Dermis blood vessel endothelial cell (primary cell): Measurements from ENCODE around the gene PRKCH. TPM values are rescaled to one million over a fixed set of nuclear protein-coding genes. Genes with fewer than 3 reads are reported as not detected.

Experiments used
- DNase-seq: peaks from one replicate; pipeline ENCODE4 v3.0.0; 2010
- total RNA-seq: library from RNA; depleted of rRNA; stranded (reverse); fragments of >200 nt; gene quantifications from 2 replicates; pipeline ENCODE4 v1.2.3, GENCODE V29; 2014

The PRKCH gene
- total RNA-seq, 1 donor from 2014 or later = 327 TPM

DNA sequence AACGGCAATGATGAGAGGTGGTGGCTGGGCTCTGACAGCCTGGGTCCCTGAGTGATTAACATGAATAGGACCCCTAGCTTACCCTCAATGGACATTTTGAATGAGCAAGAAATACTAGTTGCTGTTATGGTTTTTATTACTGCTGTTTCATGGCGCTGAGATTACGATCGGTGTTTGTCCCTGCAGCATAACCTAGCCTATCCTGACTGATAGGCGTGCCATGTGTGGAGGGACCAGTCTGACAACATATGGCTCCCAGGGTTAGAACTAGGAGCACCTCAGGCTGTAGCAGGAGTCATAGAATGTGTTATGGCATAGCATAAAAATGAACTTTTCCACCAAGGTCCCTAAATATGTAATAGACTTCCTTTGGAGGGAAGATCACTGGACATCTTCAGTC is 236.5 kb downstream of the PRKCH start:
- no peak for DNase-seq

DNA sequence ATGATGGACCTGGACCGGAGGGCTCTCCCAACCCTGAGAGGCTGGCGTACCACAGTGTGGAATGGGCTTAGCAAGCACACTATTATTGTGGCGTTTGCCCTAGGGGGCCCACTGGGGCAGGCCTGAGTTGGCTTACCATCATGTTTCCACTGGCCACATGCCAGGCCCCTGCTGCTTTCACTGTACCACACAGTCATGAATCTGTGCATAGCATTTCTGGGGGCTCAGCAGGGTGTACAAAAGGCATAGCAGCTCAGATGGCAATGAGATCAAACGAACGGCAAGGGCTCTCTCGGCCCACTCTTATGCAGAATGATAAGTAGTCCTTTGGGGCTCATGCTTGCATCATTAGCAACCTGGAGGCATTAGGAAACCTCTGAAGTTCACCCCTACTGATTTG is 236.9 kb downstream of the PRKCH start:
- peak; percentile 54 for DNase-seq

GRCh38 chr14:61559641-61560201 is 238.3 kb downstream of the PRKCH start:
- DNase-seq = no peak

DNA sequence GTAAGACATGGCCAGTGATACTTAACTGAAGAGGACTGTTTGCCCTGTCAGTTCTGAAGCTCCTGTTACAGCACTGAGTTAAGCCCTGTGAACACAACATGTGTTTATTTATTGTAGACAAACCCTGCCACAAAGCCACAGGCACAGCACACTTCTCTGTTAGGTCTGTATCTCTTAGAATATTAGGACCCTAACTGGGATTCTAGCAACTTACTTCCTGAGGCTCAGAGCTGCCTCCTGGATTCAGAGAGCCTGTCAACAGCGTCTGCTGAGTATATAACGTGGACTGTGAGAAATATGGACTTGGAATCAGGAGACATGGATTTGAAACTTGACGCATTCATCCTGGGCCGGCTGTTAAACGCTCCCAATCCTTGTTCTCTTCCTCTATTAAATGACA is 238.9 kb downstream of the PRKCH start:
- no peak for DNase-seq

- DNase-seq = peak; percentile 77
Observed at GRCh38 chr14:61561104-61561503, 239.7 kb downstream of the PRKCH start.

GRCh38 chr14:61561657-61562276 is 240.4 kb downstream of the PRKCH start:
- peak; percentile 99 for DNase-seq

GRCh38 chr14:61562321-61563161 is 241.2 kb downstream of the PRKCH start:
- peak; percentile 84 for DNase-seq

- no peak for DNase-seq
Observed at GRCh38 chr14:61563162-61563511, 241.8 kb downstream of the PRKCH start.

GRCh38 chr14:61563880-61564617 is 242.7 kb downstream of the PRKCH start:
- peak; percentile 25 for DNase-seq

- DNase-seq = peak; percentile 66
Observed at GRCh38 chr14:61564618-61565091, 243.3 kb downstream of the PRKCH start.

- DNase-seq = no peak
Observed at GRCh38 chr14:61565181-61565580, 243.8 kb downstream of the PRKCH start.

DNA sequence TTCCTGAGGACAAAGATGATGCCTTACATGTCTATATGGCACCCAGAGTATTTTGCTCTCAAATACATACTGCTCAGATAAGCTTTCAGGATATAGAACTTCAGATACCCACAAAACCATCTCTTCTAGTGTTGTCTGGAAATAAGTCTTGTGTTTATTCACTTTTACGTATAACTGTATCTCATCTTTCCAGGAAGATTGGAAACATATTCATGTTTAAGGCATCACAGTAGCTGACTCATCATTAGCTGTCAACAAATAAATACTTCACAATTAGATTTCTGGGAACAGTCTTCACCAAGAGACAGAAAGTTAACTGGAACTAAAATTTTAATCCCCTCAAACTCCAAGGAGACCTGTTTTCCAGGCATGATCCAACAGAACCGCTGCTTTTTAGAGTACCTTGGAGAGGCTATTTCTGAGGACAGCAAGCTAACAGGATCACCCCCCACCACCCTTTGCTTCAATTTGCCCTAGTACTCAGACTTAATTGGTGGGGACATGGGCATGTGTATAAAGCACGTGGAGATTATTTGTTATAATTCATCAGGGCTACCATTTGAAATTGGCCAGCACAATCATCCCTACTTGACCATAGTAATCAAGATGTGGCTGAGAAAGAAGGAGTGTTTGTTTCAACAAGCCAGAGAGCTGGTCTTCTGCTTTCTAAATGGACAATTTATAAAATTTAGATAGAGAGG is 244.6 kb downstream of the PRKCH start:
- peak; percentile 47 for DNase-seq

GRCh38 chr14:61566537-61567225 is 245.3 kb downstream of the PRKCH start:
- peak; percentile 52 for DNase-seq

- DNase-seq = peak; percentile 42
Observed at GRCh38 chr14:61567838-61568571, 246.6 kb downstream of the PRKCH start.

DNA sequence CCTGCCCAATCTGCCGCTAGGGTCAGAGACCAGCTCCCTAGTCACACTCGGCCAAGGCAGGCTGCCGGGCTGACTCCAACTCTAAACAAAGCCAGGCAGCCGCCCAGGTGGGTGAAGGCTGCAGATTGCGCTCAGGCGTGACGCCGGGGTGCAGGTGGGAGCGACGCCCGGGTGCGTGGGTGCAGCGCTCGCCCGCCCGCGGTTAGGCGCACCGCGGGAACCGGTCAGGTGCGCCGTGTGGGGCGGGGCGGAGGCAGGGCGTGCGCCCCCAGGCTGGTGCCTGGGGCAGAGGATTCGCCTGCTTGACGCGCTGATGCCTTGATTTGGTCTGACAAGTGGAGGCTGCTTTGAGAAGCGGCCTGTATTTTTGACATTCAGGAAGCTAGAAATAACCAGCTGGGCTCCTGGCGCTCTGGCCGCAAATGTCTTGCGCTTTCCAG is 247.2 kb downstream of the PRKCH start:
- DNase-seq = no peak

- no peak for DNase-seq
Observed at GRCh38 chr14:61569308-61569707, 247.9 kb downstream of the PRKCH start.

- peak; percentile 73 for DNase-seq
Observed at GRCh38 chr14:61569812-61570548, 248.6 kb downstream of the PRKCH start.

DNA sequence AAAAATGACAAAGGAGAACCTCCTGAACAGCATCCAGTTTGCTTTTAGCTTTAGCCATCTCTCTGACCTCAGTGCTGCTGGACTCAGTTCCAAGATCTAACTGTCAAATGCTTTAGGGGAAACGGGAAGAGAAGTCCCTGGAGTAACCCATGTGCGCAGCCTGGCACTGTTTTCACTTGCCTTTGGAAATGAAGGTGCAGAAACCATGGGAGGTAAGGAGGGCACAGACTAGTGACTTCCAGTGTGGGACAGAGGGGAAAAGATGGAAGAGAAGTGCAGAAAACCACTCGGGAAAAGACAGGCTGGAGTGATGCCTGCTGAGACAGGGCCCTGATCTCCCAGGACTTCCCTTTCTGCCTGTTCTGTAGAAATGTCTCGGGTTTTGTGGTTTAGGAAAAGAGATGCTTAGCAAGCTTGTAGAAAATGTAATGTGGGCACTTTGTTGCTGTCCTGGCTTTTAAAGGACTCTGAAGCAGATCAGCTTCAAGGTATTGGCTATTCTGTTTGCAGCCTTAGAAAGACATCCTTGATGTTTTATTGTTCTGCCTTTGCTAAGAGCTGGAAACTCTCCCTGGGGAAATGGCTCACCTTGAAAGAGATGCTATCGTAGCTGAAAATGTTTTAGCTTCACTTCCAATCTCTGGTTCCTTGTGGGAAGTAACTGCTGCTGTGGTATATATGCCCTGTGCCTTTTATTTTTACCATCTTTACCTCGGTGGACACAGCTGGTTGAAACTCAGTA is 249.3 kb downstream of the PRKCH start:
- DNase-seq = no peak

GRCh38 chr14:61571917-61572316 is 250.5 kb downstream of the PRKCH start:
- no peak for DNase-seq

DNA sequence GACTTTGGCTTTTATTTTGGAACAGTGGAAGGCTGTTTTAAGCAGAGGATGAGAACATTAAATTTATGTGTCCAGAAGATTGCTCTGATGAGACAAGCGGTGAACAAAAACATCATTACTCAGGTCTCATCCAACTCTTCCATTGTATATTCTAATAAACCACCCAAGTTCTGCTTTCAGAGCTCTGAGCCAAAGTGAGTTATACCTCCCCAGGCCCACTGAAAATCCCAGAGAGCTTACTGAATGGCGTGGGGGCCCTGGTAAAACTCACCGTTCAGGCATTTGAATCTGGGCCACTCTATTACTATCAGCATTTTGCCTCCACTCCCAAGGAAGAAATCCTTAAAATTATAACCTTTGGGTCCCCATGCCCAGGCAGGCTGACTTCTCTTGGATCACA is 251.9 kb downstream of the PRKCH start:
- DNase-seq = no peak
